Endothelial cell of umbilical vein (primary cell): ENCODE results near the gene KRTAP2-3. TPM values are rescaled to one million over a fixed set of nuclear protein-coding genes. Genes with fewer than 3 reads are reported as not detected.

Experiments used
- BruUV-seq: library from RNA; stranded (reverse); fragments of 400-500 nt; replicated peaks from 2 replicates; lab custom pipeline; 2021; lab: Mats Ljungman, UMichigan
- CTCF ChIA-PET: fragments of 300-600, 350-600 bp; sonication (Branson Sonifier 250); formaldehyde crosslinking; loops from one replicate; lab custom pipeline; 2021; ENCODE audit warnings: antibody characterized with exemption, inconsistent platforms; lab: Charles Lee
- POLR2A ChIA-PET: fragments of 300-600, 350-600 bp; sonication (Branson Sonifier 250); formaldehyde crosslinking; loops from one replicate; lab custom pipeline; 2021; ENCODE audit warnings: antibody characterized with exemption, inconsistent platforms; lab: Charles Lee
- DNase-seq: peaks from one replicate; pipeline ENCODE4 v3.0.0-alpha.2; 2011; ENCODE audit warnings: low read depth, low spot score
- FAIRE-seq: peaks from 2 replicates; lab custom pipeline; 2011; peaks lifted over from hg19 to GRCh38; lab: Jason Lieb, UNC
- H2AFZ ChIP-seq: 2 replicates; pipeline ENCODE4 v1.6.0; 2012; ENCODE audit warnings: low read depth, low read length, control low read depth, inconsistent platforms
- H3K27ac ChIP-seq: 2 replicates; pipeline ENCODE4 v1.5.1; 2011; ENCODE audit warnings: low read depth, mild to moderate bottlenecking, control low read depth, low read length, moderate library complexity; ENCODE audit not compliant: insufficient read depth
- H3K27me3 ChIP-seq, 2 experiments: 2 replicates each; pipeline versions ENCODE4 v1.6.0 to v1.6.1; 2011; ENCODE audit warnings: low read length in 2 of 2, mixed read lengths in 1 of 2; ENCODE audit not compliant: control insufficient read depth in 2 of 2, insufficient read depth in 2 of 2
- H3K36me3 ChIP-seq, 2 experiments: 2 replicates in 1 of 2; 3 replicates in 1 of 2; pipeline ENCODE4 v1.5.1; 2011; ENCODE audit warnings: low read length in 2 of 2, mild to moderate bottlenecking in 1 of 2, moderate library complexity in 1 of 2; ENCODE audit not compliant: control insufficient read depth in 2 of 2, insufficient read depth in 2 of 2; ENCODE audit errors: extremely low read depth in 1 of 2
- H3K4me1 ChIP-seq: 3 replicates; pipeline ENCODE4 v1.5.1; 2011; ENCODE audit warnings: mild to moderate bottlenecking, low read length; ENCODE audit not compliant: control insufficient read depth, insufficient read depth; ENCODE audit errors: extremely low read depth
- H3K4me2 ChIP-seq: 2 replicates; pipeline ENCODE4 v1.6.1; 2011; ENCODE audit warnings: low read length, control low read depth, mixed read lengths; ENCODE audit not compliant: insufficient read depth
- H3K4me3 ChIP-seq, 3 experiments: fragments of 200-600 bp in 1 of 3; sonication (generic), shearing (Covaris generic) in 1 of 3; replicated peaks in 1 of 3; 2 replicates each; pipeline ENCODE4 v1.5.1; 2011 to 2016; ENCODE audit warnings: control low read depth in 3 of 3, low read length in 3 of 3, mild to moderate bottlenecking in 2 of 3, inconsistent platforms in 1 of 3, low read depth in 1 of 3, moderate library complexity in 1 of 3; ENCODE audit not compliant: insufficient read depth in 1 of 3
- H3K79me2 ChIP-seq: 2 replicates; pipeline ENCODE4 v1.6.0; 2012; ENCODE audit warnings: low read length, inconsistent platforms; ENCODE audit not compliant: control insufficient read depth, insufficient read depth
- H3K9ac ChIP-seq: replicated peaks from 2 replicates; pipeline ENCODE3; 2011; ENCODE audit warnings: low read length, control low read depth; ENCODE audit not compliant: insufficient read depth; ENCODE audit errors: extremely low read depth
- H3K9me1 ChIP-seq: replicated peaks from 3 replicates; pipeline ENCODE4 v1.6.0; 2011; ENCODE audit warnings: mild to moderate bottlenecking, low read length; ENCODE audit not compliant: control insufficient read depth, insufficient read depth; ENCODE audit errors: extremely low read depth
- H3K9me3 ChIP-seq: replicated peaks from 2 replicates; pipeline ENCODE4 v1.5.1; 2012; ENCODE audit warnings: low read length, inconsistent platforms; ENCODE audit not compliant: control insufficient read depth, insufficient read depth
- H4K20me1 ChIP-seq: replicated peaks from 2 replicates; pipeline ENCODE3; 2011; ENCODE audit warnings: mild to moderate bottlenecking, low read length; ENCODE audit not compliant: control insufficient read depth, insufficient read depth; ENCODE audit errors: extremely low read depth
- CTCF ChIP-seq, 2 donors: IDR thresholded peaks; 1 replicate in 1 of 2; 2 replicates in 1 of 2; pipeline ENCODE4 v1.5.1; 2011; ENCODE audit warnings: low read length in 2 of 2, mild to moderate bottlenecking in 2 of 2, moderate library complexity in 2 of 2, control low read depth in 1 of 2, inconsistent platforms in 1 of 2, low read depth in 1 of 2; ENCODE audit not compliant: insufficient read depth in 1 of 2; ENCODE audit errors: extremely low read depth in 1 of 2
- EZH2 ChIP-seq: IDR thresholded peaks from 2 replicates; pipeline ENCODE4 v1.6.1; 2012; ENCODE audit warnings: borderline replicate concordance, low read depth, mild to moderate bottlenecking, moderate library complexity, low read length, inconsistent platforms; ENCODE audit not compliant: severe bottlenecking
- FOS ChIP-seq: IDR thresholded peaks from 2 replicates; pipeline ENCODE4 v1.6.1; 2011; ENCODE audit warnings: mild to moderate bottlenecking, low read length, moderate library complexity, borderline replicate concordance; ENCODE audit not compliant: insufficient read depth
- GATA2 ChIP-seq: IDR thresholded peaks from 2 replicates; pipeline ENCODE4 v1.7.0; 2011; ENCODE audit warnings: low read depth, mild to moderate bottlenecking, moderate library complexity, mixed read lengths, low read length; ENCODE audit not compliant: insufficient read length, insufficient read depth
- JUN ChIP-seq: IDR thresholded peaks from 2 replicates; pipeline ENCODE4 v1.6.1; 2011; ENCODE audit warnings: borderline replicate concordance, low read depth; ENCODE audit not compliant: insufficient read length, insufficient read depth
- MYC ChIP-seq: IDR thresholded peaks from one replicate; pipeline ENCODE4 v1.6.1; 2011; ENCODE audit warnings: mild to moderate bottlenecking, low read depth, low read length
- POLR2A ChIP-seq: IDR thresholded peaks from 2 replicates; pipeline ENCODE4 v1.6.1; 2012; ENCODE audit warnings: low read depth, mild to moderate bottlenecking, control low read depth, low read length
- POLR2AphosphoS5 ChIP-seq: IDR thresholded peaks from 2 replicates; pipeline ENCODE4 v1.6.1; 2012; ENCODE audit warnings: low read depth, mild to moderate bottlenecking, control low read depth, low read length, moderate library complexity; ENCODE audit not compliant: insufficient read depth
- dilution Hi-C: fragments of 300-500 bp; cut with MboI; formaldehyde crosslinking; loops from one replicate; pipeline ENCODE4 v1.15.0; 2019; ENCODE audit warnings: low sequenced_read_pairs; ENCODE audit not compliant: extremely low pct_ligation_motif_present
- intact Hi-C: fragments of 100-400 bp; cut with micrococcal nuclease; formaldehyde crosslinking; loops from one replicate; pipeline ENCODE4 v1.10.0; 2022
- polyA plus RNA-seq, 4 experiments: library from polyadenylated mRNA; depleted of rRNA in 3 of 4; stranded (reverse) in 3 of 4; unstranded in 1 of 4; fragments of >200 nt; gene quantifications; 2 replicates each; pipeline versions ENCODE4 v1.2.1 to v1.2.3, GENCODE V29; 2011 to 2012; ENCODE audit warnings: missing spikeins in 1 of 4
- total RNA-seq: library from RNA; stranded (reverse); gene quantifications from 2 replicates; pipeline ENCODE4 v1.2.3, GENCODE V29; 2021
- TF ChIP-seq, protein P1 (sequence below): IDR thresholded peaks from 2 replicates; pipeline ENCODE4 v1.6.1; 2011; ENCODE audit not compliant: insufficient read depth, insufficient read length

The KRTAP2-3 gene
- total and polyA plus RNA-seq, 2 donors (not counting 3 experiments of a cell fraction or from before 2014, with no cell fraction given) = not detected

DNA sequence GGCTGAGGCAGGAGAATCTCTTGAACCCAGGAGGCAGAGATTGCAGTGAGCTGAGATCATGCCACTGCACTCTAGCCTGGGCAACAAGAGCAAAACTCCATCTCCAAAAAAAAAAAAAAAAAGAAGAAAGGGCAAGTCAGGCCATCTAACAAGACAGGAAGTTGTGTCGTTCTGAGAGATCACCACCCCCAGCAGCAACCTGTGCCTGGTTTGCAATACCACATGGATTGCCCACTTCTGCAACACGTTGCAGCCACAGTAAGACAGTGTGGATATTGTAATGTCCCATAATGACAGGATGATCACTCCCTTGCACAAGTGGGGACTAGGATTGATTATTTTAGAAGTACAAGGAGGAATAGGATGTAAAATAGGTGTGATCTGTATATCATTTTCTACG, 9.1 kb upstream of the KRTAP2-3 start:
- intact Hi-C loops (no loop called here), dilution Hi-C loops (no loop called here)
- no peaks in the 10 kb centered on the region for H3K79me2 ChIP-seq

More for the DNA sequence above, 9.1 kb upstream of the KRTAP2-3 start:
- H4K20me1 ChIP-seq = no peaks in the 10 kb centered on the region
- no peak overlapping the region for H3K4me3 ChIP-seq
- H3K36me3 ChIP-seq = no peaks in the 10 kb centered on the region
- ChIA-PET CTCF (no interaction called here), POLR2A (no interaction called here)
- H3K27ac ChIP-seq = no peak overlapping the region
- H3K9me1 ChIP-seq = no peaks in the 10 kb centered on the region
- TF ChIP-seq POLR2A (no peak), CTCF (IDR thresholded peaks at IDR 0.05; ENCODE audit: extremely low read depth in 1 of 2, insufficient read depth in 1 of 2, low read depth in 1 of 2, low read length in 2 of 2) (no peak), JUN (no peak), POLR2AphosphoS5 (no peak), EZH2 (no peak), MYC (no peak), FOS (no peak), GATA2 (no peak)
- TF ChIP-seq, protein P1, sequence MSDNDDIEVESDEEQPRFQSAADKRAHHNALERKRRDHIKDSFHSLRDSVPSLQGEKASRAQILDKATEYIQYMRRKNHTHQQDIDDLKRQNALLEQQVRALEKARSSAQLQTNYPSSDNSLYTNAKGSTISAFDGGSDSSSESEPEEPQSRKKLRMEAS = no peak
- H3K9ac ChIP-seq = no peak overlapping the region
- no peak overlapping the region for H3K4me2 ChIP-seq
- H2AFZ ChIP-seq = no peak overlapping the region
- no peaks in the 10 kb centered on the region for H3K4me1 ChIP-seq
- no peak for FAIRE-seq
- DNase-seq = no peak
- no peaks in the 10 kb centered on the region for H3K27me3 ChIP-seq
- no peaks in the 10 kb centered on the region for H3K9me3 ChIP-seq
- no TSS peak for BruUV-seq
